NCI-H1105 (cell line): Measurements from ENCODE around the gene GPX1.
"Not testable (repeated sequence)": the region's sequence is repeated elsewhere in the genome, so short reads cannot be mapped to it uniquely, and the experiment has no call there.

Experiments used
- DNase-seq: peaks from one replicate; lab custom pipeline; 2025; lab: John Stamatoyannopoulos, UW

Gene GPX1

DNA sequence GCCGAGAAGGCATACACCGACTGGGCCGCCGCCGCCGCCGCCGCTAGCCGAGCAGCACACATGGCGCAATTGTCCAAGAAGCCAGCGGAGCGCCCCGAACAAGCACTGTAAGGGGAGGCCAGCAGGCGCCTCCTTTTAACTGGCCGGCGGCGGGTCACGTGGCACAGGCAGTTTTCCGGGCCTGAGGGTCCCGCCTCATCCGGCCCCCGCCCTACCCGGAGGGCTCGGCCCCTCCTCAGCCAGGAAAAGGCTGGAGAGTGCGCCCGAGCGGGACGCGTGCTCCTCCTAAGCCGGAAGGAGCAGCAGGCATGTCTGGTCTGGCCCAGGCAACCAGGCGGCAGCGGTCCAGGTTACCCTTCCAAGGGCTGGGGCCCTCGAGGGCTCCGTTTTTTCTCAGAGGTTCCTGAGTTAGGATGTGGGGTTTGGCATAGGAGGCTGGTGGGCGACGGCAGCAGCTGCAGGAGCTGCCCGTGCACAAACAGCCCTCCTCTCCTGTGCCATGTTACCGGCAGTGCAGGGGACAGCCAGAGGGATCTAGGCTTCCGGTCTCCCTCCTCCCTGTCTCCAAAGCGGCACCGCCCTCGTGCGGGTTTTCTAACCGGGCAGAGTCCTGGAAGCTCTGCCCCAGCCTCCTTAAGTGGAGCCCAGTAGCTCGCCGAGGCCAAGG is at the start of gene GPX1:
TSS of gene GPX1 (minus strand) at position 137 of the 667 bp plus-strand sequence. CDS start at position 62, 75 bp downstream.
- peak; percentile 88 for DNase-seq

- no peak for DNase-seq
Measured at GRCh38 chr3:49406571-49407565, 48.7 kb upstream of the GPX1 start.

DNA sequence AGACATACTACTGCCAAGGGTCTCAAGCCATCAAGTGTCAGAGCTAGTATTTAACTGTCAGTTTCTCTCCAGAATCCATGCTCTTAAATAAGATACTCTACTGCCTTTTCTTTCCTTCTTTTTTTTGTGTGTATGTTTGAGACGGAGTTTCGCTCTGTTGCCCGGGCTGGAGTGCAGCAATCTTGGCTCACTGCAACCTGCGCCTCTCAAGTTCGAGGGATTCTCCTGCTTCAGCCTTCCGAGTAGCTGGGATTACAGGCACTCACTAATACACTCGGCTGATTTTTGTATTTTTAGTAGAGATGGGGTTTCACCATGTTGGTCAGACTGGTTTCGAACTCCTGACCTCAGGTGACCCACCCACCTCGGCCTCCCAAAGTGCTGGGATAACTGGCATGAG is 47.4 kb upstream of the GPX1 start:
- DNase-seq = not testable (repeated sequence)

DNA sequence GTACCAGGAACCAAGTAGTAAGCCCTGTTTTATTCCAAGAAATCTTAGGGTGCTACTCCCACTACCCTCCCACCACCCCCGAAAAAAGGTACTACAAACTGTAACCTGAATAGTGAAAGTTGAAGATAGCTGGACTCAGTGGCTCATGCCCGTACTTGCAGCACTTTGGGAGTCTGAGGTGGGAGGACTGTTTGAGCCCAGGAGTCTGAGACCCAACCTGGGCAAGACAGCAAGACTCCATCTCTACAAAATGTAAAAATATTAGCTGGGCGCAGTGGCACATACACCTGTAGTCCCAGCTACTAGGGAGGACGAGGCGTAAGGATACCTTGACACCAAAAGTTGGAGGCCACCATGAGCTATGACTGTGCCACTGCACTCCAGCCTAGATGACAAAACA is 45.7 kb upstream of the GPX1 start:
- no peak for DNase-seq

DNA sequence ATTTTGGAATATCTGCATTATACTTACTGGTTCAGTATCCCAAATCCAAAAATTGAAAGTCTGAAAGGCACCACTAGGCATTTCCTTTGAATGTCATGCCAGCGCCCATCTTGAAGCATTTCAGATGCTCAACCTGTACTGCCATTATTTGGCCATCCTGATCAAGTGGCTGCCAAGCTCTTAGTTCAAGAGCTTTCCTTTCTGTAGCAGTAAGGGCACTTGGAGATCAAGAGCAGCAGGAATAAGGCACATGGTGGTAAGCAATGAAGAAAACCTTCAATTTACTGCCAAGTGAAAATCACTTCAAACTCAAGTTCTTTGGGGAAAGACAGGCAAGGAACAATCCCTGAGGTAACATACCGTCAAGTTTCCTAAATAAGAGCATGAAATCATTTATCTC is 43.6 kb upstream of the GPX1 start:
- DNase-seq = no peak

- DNase-seq = no peak
Measured at GRCh38 chr3:49399461-49399860, 41.3 kb upstream of the GPX1 start.

- no peak for DNase-seq
Measured at GRCh38 chr3:49397470-49397869, 39.3 kb upstream of the GPX1 start.

DNA sequence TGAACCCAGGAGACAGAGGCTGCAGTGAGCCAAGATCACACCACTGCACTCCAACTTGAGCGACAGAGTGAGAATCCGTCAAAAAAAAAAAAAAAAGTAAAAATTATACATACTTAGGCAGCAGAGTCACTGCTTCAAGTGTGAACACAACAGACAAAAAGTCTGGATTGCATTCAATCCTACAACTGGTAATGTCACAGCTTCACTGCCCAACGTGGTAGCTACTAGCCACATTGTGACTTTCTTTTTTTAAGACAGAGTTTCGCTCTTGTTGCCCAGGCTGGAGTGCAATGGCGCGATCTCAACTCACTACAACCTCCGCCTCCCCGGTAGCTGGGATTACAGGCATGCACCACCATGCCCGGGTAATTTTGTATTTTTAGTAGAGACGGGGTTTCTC is 33.2 kb upstream of the GPX1 start:
- not testable (repeated sequence) for DNase-seq

- no peak for DNase-seq
Measured at GRCh38 chr3:49389297-49389696, 31.1 kb upstream of the GPX1 start.

DNA sequence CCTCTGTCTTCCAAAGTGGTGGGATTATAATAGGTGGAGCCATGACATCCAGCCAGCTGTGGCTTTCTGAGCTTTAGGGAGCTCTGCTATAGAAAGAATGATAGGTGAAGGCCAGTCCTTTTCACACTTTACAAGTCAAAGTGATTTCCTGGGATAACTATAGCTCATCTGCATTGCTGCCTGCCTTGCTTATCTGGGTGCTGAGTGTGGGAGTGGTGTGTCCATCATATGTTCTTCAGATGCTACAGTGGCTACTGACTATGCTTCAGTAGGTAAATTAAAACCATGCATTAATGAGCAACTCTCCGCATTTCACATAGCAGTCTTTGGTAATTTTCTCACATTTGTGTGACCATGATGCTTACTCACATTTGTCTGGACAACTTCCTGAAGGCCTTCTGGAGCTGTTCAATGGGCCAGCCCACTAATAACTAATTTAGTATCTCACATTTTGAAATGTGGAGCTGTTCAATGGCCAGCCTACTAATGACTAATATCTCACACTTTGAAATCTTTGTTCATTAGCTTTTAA is 30.2 kb upstream of the GPX1 start:
- no peak for DNase-seq

GRCh38 chr3:49387721-49388120 is 29.6 kb upstream of the GPX1 start:
- no peak for DNase-seq

DNA sequence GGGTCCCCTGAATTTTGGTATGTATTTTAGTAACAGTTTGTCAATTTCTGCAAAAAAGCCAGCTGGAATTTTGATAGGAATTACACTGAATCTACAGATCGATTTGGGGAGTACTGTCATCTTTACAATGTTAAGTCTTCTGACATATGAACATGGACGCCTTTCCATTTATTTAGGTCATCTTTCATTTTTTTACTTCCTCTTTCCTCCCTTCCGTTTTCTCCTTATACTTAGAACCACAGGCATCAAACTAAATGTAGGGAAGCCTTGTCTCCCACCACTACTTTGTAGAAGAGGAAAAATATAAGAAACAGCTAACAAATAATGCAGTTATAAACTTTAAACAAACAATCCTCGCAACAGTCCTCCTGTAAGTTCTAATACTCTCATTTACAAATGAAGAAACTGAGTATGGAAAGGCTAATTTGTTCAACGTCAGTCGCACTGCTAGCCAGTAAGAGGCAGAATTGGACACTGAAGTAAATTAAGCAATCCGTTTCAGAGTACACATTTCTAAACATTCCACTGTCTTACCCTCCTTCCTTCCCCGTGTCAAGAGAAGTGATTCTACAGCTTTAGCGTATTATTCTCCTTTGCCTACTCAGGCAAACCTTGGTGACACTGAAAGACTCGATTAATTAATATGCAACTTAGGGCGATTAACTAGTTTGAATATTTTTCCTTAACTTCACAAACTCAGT is 28.1 kb upstream of the GPX1 start:
- no peak for DNase-seq

DNA sequence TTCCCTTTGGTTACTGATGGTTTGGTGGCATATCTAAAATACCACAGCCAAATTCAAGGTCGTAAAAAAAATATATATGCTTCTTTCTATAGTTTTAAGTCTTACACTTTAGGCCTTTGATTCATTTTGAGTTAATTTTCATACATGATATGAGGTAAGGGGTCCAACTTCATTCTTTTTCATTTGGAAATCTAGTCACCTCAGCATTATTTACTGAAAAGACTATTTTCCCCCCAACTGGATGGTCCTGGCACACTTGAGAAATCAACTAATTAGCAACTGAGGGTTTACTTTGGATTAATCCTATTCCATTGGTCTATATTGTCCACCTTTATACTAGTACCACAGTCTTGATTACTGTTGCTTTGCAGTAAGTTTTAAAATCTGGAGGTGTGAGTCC is 27.5 kb upstream of the GPX1 start:
- no peak for DNase-seq

GRCh38 chr3:49383387-49383786 is 25.2 kb upstream of the GPX1 start:
- DNase-seq = no peak

GRCh38 chr3:49378249-49378895 is 20.2 kb upstream of the GPX1 start:
- DNase-seq = no peak

- DNase-seq = no peak
Measured at GRCh38 chr3:49377483-49377882, 19.3 kb upstream of the GPX1 start.

DNA sequence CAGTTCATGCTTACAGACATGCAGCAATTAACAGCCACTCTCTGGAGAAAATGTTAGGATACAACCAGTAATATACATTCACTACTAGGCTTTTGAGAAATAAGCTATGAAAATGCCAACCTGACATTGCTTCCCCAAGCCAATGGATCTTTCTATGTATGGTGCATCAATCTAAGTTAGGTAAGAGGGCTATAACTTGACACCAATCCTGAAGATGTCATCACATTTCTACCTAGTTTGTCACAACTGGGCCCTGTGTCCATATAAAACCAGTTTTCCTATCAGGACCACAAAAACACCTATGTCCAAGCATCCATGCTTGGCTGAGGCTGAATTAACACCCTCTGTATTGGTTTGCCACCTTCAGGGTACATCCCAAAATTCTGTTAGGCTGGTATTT is 13.8 kb upstream of the GPX1 start:
- DNase-seq = no peak

- no peak for DNase-seq
Measured at GRCh38 chr3:49370585-49371290, 12.6 kb upstream of the GPX1 start.

DNA sequence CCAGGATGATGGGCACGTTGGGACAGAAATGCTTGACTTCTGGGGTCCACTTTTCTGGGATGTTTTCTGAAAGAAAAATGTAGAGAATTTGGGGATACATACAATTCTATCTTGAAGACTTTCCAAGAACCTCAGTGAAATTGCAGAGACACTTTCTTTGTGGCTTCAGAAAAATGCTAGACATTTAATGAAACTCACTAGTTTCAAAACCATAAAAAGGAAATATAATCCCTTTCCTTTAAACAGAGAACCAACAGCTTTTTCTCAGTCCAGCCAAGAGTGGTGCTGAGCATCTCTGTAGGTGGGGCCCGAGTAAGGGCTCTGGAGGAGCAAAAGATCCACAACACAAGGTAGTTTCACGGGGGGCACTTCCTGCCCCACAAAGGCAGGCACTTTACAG is 4.4 kb upstream of the GPX1 start:
- DNase-seq = no peak

DNA sequence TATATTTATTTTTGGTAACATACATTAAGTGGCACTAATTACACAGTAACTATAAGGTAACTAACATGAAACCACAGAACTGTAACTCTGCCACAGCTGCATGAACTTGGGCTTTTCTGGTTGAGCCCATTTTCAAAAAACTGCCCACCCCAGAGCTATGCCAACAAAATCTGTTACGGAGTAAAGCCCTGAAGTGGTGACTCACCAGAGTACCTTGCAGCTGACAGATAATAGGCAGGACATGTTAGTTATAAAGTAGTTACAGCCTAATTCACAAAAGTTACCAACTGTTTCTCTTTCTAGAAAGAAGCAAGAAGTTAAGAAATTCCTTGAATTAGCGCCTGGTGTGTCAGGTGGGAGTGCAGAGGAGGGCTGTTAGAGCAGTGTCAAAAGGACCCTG is 1.5 kb upstream of the GPX1 start:
- DNase-seq = no peak

- no peak for DNase-seq
Measured at GRCh38 chr3:49358884-49359225, 702 bp upstream of the GPX1 start.
